HG02678 (cell line): ENCODE results near the gene RYR1.
A peak's percentile ranks its signal among the peaks of the same experiment; 100 is the strongest.
"Not testable (repeated sequence)": the region's sequence is repeated elsewhere in the genome, so short reads cannot be mapped to it uniquely, and the experiment has no call there.

Experiments
- ATAC-seq: cut with Tn5 transposase; IDR thresholded peaks from one replicate; pipeline ENCODE4 v1.9.1; 2021; ENCODE audit warnings: mild to moderate bottlenecking, moderate library complexity; ENCODE audit not compliant: unreplicated experiment

The RYR1 gene

GRCh38 chr19:38399537-38399936, 34.0 kb upstream of the RYR1 start:
- no peak for ATAC-seq

GRCh38 chr19:38400361-38400760, 33.1 kb upstream of the RYR1 start:
- ATAC-seq = no peak

DNA sequence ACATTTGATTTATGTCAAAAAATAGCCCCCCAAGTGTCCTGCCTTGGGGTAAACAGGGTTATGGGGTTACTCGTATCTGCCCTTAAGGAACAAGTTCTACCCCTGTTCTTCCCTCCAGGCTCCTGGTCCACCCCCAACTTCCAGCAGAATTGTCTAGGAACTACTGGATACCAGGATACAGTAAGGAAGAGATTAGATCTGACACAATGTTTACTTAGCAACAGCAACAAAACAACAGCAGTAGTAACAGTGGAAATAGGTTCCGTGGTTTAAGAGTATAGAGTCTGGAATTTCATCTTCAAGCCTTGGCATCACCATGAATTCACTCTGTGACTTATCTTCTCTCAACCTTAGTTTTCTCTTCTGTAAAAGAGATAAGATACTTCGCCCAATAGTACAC, 32.3 kb upstream of the RYR1 start:
- ATAC-seq = no peak

GRCh38 chr19:38402623-38402966, 30.9 kb upstream of the RYR1 start:
- no peak for ATAC-seq

DNA sequence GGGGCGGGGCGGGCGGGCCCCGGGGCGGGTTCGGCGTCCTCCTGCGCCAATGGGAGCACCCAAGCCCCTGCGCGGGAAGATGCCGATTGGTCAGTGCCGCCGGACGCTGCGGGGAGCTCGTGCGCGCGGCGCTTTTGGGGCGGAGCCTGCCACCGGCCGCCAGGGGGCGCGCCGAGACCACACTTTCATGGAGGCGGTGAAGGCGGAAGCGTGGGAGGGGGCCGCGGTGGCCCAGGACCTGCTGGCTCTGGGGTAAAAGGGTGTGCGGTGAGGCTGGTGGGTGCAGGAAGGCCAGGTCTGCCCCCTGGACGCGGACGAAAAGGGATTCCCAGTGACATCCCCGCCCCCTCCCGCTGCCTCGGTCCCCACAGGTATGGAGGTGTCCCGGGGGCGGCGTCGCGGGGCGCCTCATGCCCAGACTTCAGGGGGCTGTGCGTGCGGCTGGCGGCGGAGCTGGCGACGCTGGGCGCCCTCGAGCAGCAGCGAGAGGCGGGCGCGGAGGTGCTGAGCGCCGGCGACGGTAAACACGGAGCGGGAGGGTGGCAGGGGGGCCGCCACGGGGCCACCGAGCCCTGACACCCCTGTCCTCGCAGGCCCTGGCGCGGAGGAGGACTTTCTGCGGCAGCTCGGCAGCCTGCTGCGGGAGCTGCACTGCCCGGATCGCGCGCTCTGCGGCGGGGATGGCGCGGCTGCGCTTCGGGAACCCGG, 30.4 kb upstream of the RYR1 start, which contains the start of gene FAM98C:
TSS of gene FAM98C (plus strand) at position 127 of the 708 bp plus-strand sequence. CDS start at position 188, 61 bp downstream.
- ATAC-seq = peak; percentile 93

DNA sequence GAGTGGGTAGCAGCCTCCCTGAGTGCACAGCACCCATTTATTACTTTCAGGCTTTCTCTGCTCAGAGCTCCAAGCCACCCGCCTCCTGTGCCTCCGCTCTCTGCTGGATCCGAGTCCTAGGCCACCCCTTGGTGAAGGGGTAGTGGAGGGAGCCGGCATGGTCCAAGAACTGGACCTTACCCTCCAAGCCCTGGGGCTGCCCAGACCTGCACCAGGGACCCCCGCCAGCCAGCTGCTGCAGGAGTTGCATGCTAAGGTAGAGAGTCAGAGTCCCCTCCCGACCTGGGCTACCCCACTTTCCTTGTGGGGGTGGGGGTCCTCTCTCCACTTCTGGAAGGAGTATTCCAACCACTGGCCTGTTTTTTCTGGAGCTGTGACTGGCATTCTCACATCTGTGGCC, 28.6 kb upstream of the RYR1 start:
- ATAC-seq = no peak

- ATAC-seq = no peak
Measured at GRCh38 chr19:38405276-38405675, 28.2 kb upstream of the RYR1 start.

- ATAC-seq = no peak
Measured at GRCh38 chr19:38409631-38410133, 23.8 kb upstream of the RYR1 start.

DNA sequence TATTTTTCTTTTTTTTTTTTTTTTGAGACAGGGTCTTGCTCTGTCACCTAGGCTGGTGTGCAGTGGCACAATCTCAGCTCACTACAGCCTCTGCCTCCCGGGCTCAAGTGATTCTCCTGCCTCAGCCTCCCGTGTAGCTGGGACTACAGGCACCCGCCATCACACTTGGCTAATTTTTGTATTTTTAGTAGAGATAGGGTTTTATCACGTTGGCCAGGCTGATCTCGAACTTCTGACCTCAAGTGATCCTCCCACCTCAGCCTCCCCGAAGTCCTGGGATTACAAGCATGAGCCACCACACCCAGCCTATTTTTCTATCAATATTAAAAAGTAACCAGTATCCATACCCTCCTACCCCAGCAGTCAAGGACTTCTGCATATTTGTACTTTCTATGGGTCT, 23.1 kb upstream of the RYR1 start:
- not testable (repeated sequence) for ATAC-seq

GRCh38 chr19:38411041-38411712, 22.3 kb upstream of the RYR1 start:
- ATAC-seq = no peak

DNA sequence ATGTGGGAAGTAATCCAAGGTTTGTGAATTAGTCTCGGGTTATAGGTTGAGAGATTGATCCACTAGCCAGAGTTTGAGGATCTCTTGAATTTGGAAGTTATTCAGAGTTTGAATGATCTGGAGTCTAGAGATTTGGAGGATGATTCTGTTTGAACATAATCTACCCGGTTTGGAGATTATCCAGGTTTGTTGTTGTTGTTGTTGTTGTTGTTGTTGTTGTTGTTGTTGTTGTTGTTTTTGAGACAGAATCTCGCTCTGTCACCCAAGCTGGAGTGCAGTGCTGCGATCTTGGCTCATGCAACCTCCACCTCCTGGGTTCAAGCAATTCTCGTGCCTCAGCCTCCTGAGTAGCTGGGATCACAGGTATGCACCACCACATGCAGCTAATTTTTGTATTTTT, 21.6 kb upstream of the RYR1 start:
- not testable (repeated sequence) for ATAC-seq

- no peak for ATAC-seq
Measured at GRCh38 chr19:38412491-38412890, 21.0 kb upstream of the RYR1 start.

DNA sequence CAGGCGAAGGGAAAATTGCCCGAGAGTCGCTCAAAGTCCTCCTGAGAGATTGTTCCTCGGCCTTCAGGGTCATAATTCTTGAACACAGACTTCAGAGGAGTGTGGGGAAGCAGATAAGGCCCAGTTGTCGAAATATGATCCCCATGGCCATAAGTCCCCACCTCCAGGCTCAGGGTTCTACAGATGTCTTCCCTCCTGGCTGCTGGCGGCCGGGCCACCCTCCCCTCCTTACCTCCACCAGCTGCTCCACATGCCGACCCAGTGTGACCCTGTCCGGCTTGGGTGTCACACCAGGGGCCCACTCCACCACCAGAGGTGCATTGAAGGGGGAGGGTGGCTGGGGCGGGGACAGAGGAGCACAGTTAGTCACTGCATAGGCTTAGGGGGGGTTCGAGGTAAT, 20.5 kb upstream of the RYR1 start:
- no peak for ATAC-seq

DNA sequence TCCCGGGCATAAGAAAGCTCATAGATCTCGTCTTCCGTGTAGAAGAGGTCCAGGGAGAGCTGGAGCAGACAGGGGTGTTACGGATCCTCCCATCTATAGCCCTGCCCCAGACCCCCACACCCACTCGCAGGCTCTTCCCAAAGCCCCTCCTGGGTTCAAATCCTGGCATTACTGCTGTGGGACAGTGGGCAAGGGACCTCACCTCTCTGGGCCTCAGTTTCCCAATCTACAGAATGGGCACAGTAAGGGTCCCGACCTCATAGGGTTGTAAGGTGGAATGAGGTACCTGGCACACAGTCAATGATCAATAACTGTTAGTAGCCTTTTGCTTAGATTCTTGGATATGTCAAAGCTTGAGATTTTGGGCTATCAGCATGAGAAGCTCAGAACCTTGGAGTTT, 20.1 kb upstream of the RYR1 start:
- ATAC-seq = no peak

- no peak for ATAC-seq
Measured at GRCh38 chr19:38417146-38417543, 16.3 kb upstream of the RYR1 start.

- ATAC-seq = no peak
Measured at GRCh38 chr19:38417544-38418506, 15.7 kb upstream of the RYR1 start.

- ATAC-seq = no peak
Measured at GRCh38 chr19:38420935-38421334, 12.6 kb upstream of the RYR1 start.

DNA sequence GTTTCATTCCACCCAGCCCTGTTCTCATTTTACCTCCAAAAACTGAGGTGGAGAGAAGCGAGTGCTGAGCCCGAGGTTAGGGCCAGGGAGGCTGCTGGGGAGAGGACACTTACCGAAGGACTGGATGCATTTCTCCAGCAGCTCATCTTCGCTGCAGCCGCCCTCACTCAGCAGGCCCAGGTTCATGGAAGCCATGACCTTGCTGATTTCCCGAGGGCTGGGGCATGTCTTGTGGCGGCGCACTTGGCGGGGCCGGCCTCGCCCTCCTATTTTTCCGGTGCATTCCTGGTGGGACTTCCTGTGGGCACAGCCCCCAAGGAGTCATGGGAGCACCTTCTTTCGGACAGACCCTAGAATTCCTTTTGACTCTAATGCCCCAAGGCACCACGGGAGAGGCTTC, 11.6 kb upstream of the RYR1 start:
- no peak for ATAC-seq

DNA sequence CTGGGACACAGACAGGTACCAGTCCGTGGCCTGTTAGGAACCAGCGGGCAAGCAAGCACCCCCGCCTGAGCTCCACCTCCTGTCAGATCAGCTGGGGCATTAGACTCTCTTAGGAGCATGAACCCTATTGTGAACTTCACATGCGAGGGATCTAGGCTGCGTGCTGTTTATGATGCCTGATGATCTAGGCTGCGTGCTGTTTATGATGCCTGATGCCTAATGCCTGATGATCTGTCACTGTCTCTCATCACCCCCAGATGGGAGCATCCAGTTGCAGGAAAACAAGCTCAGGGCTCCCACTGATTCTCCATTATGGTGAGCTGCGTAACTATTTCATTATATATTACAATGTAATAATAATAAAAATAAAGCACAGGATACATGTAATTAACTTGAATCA, 11.1 kb upstream of the RYR1 start:
- no peak for ATAC-seq

GRCh38 chr19:38424272-38424671, 9.2 kb upstream of the RYR1 start:
- ATAC-seq = no peak

DNA sequence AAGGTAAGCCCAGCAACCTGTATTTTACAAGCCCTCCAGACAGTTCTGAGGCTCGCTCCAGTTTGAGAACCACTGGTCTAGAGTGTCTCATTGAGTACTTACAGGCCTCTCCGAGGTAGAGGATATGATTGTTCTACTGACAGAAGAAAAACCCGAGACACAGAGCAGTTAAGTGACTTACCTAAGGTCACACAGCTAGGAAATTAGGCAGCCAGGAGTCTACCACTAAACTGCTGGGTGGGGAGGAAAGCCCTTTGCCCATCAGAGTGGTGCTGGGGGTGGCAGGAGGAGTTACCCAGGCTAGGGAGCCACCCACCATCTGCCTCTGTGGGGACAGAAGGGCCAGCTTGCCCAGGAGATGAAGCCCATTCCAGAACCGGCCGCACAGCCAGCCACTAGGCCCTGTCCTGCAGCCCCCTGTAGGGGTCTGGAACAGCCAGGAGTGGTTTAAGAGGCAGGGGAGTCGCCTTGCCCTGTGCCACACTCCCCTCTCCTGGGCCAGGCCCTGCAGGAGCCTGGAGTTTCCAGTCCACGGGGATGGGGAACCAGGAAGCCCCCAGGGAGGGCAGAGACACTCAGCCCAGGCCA, 8.2 kb upstream of the RYR1 start:
- ATAC-seq = no peak
